H1 (cell line): ENCODE measurements around the gene ZNF367. TPM values are rescaled to one million over a fixed set of nuclear protein-coding genes. Genes with fewer than 3 reads are reported as not detected.

Experiments
- CTCF ChIA-PET: fragments of 300-600 bp; sonication (Branson Sonifier 250); formaldehyde crosslinking; loops from one replicate; lab custom pipeline; 2021; ENCODE audit not compliant: partially characterized antibody; lab: Charles Lee
- POLR2A ChIA-PET: fragments of 300-600 bp; sonication (Branson Sonifier 250); formaldehyde crosslinking; loops from one replicate; lab custom pipeline; 2021; ENCODE audit warnings: inconsistent platforms; ENCODE audit not compliant: partially characterized antibody; lab: Charles Lee
- DNase-seq, 2 experiments: peaks; one replicate each; pipeline versions ENCODE4 v3.0.0 to v3.0.0-alpha.2; 2010 to 2022; ENCODE audit warnings: low spot score in 2 of 2, low read depth in 1 of 2, mixed read lengths in 1 of 2
- FAIRE-seq: peaks from 2 replicates; lab custom pipeline; 2011; peaks lifted over from hg19 to GRCh38; lab: Jason Lieb, UNC
- H2AFZ ChIP-seq: 2 replicates; pipeline ENCODE4 v1.8.1; 2012; ENCODE audit warnings: low read length, inconsistent platforms
- H2AK5ac ChIP-seq: 2 replicates; pipeline ENCODE4 v1.6.1; 2013; ENCODE audit warnings: low read depth, low read length
- H2BK120ac ChIP-seq: replicated peaks from 2 replicates; pipeline ENCODE3; 2013; ENCODE audit warnings: low read depth, low read length, inconsistent platforms
- H2BK12ac ChIP-seq: 2 replicates; pipeline ENCODE4 v1.6.1; 2013; ENCODE audit warnings: low read depth, low read length
- H2BK15ac ChIP-seq: 2 replicates; pipeline ENCODE4 v1.6.1; 2013; ENCODE audit warnings: low read length
- H2BK20ac ChIP-seq: 2 replicates; pipeline ENCODE4 v1.6.1; 2013; ENCODE audit warnings: low read length
- H2BK5ac ChIP-seq: 2 replicates; pipeline ENCODE4 v1.6.1; 2013; ENCODE audit warnings: low read depth, low read length
- H3K14ac ChIP-seq: 2 replicates; pipeline ENCODE4 v1.6.1; 2013; ENCODE audit warnings: inconsistent platforms; ENCODE audit not compliant: insufficient read length
- H3K18ac ChIP-seq: 2 replicates; pipeline ENCODE4 v1.6.1; 2013; ENCODE audit warnings: low read length; ENCODE audit errors: extremely low read depth
- H3K23ac ChIP-seq: 2 replicates; pipeline ENCODE4 v1.6.1; 2013; ENCODE audit warnings: inconsistent platforms; ENCODE audit not compliant: insufficient read length
- H3K23me2 ChIP-seq: 2 replicates; pipeline ENCODE4 v1.6.1; 2013; ENCODE audit warnings: low read depth, low read length
- H3K27ac ChIP-seq: 2 replicates; pipeline ENCODE4 v1.6.1; 2011; ENCODE audit warnings: low read depth, low read length, inconsistent platforms
- H3K27me3 ChIP-seq, 4 experiments: replicated peaks in 1 of 4; 1 replicate in 1 of 4; 2 replicates in 3 of 4; pipeline versions ENCODE4 v1.6.1 to v1.8.1; 2011 to 2013; ENCODE audit warnings: low read length in 3 of 4, mild to moderate bottlenecking in 3 of 4, inconsistent platforms in 2 of 4, mixed read lengths in 2 of 4, moderate library complexity in 1 of 4; ENCODE audit not compliant: control insufficient read depth in 3 of 4, insufficient read depth in 3 of 4; ENCODE audit errors: extremely low read depth in 1 of 4
- H3K36me3 ChIP-seq, 4 experiments: 2 replicates each; pipeline versions ENCODE4 v1.6.1 to v1.8.1; 2011 to 2013; ENCODE audit warnings: mild to moderate bottlenecking in 4 of 4, low read length in 3 of 4, moderate library complexity in 2 of 4, control low read depth in 1 of 4, inconsistent platforms in 1 of 4; ENCODE audit not compliant: insufficient read depth in 4 of 4, control insufficient read depth in 2 of 4
- H3K4ac ChIP-seq: replicated peaks from 2 replicates; pipeline ENCODE3; 2013; ENCODE audit warnings: low read length, low read depth, mixed read lengths, inconsistent platforms; ENCODE audit not compliant: insufficient read length
- H3K4me1 ChIP-seq, 4 experiments: replicated peaks in 1 of 4; 1 replicate in 1 of 4; 2 replicates in 3 of 4; pipeline versions ENCODE4 v1.6.1 to v1.8.1; 2011 to 2013; ENCODE audit warnings: low read length in 3 of 4, inconsistent platforms in 2 of 4, mixed read lengths in 1 of 4; ENCODE audit not compliant: insufficient read depth in 4 of 4, control insufficient read depth in 3 of 4
- H3K4me2 ChIP-seq, 2 experiments: 2 replicates each; pipeline versions ENCODE4 v1.6.1 to v1.8.1; 2011 to 2013; ENCODE audit warnings: low read depth in 2 of 2, low read length in 2 of 2, control low read depth in 1 of 2, inconsistent platforms in 1 of 2, mild to moderate bottlenecking in 1 of 2; ENCODE audit not compliant: insufficient read depth in 1 of 2
- H3K4me3 ChIP-seq, 4 experiments: fragments of 200-600, 300-600 bp in 1 of 4; sonication (generic), shearing (Covaris generic), sonication (Bioruptor Twin) in 1 of 4; 2 replicates each; pipeline versions ENCODE4 v1.5.1 to v1.8.1; 2011 to 2016; ENCODE audit warnings: low read length in 4 of 4, low read depth in 3 of 4, control low read depth in 2 of 4, inconsistent platforms in 2 of 4, mild to moderate bottlenecking in 2 of 4, mixed read lengths in 1 of 4, moderate library complexity in 1 of 4; ENCODE audit not compliant: insufficient read depth in 2 of 4; ENCODE audit errors: extremely low read depth in 1 of 4
- H3K56ac ChIP-seq: replicated peaks from 2 replicates; pipeline ENCODE3; 2013; ENCODE audit warnings: low read depth, mild to moderate bottlenecking, mixed read lengths, low read length, inconsistent platforms; ENCODE audit not compliant: insufficient read length
- H3K79me1 ChIP-seq: 2 replicates; pipeline ENCODE4 v1.6.1; 2013; ENCODE audit warnings: low read depth, low read length, control low read depth
- H3K79me2 ChIP-seq, 2 experiments: 2 replicates each; pipeline versions ENCODE4 v1.6.1 to v1.8.1; 2012 to 2013; ENCODE audit warnings: low read length in 2 of 2, mild to moderate bottlenecking in 2 of 2, inconsistent platforms in 1 of 2; ENCODE audit not compliant: insufficient read depth in 2 of 2, control insufficient read depth in 1 of 2
- H3K9ac ChIP-seq, 4 experiments: replicated peaks in 1 of 4; 1 replicate in 1 of 4; 2 replicates in 3 of 4; pipeline versions ENCODE4 v1.6.1 to v1.8.1; 2011 to 2013; ENCODE audit warnings: low read depth in 3 of 4, low read length in 3 of 4, control low read depth in 2 of 4, mild to moderate bottlenecking in 2 of 4, moderate library complexity in 2 of 4, inconsistent platforms in 1 of 4; ENCODE audit errors: extremely low read depth in 1 of 4
- H3K9me3 ChIP-seq, 2 experiments: 2 replicates each; pipeline versions ENCODE4 v1.6.1 to v1.8.1; 2012 to 2013; ENCODE audit warnings: mild to moderate bottlenecking in 2 of 2, moderate library complexity in 2 of 2, control low read depth in 1 of 2, inconsistent platforms in 1 of 2, low read depth in 1 of 2, low read length in 1 of 2, mixed read lengths in 1 of 2; ENCODE audit not compliant: insufficient read depth in 2 of 2
- H4K20me1 ChIP-seq, 2 experiments: replicated peaks in 1 of 2; 2 replicates each; pipeline versions ENCODE3 to v1.8.1; 2011 to 2013; ENCODE audit warnings: inconsistent platforms in 2 of 2, low read length in 2 of 2, mild to moderate bottlenecking in 1 of 2; ENCODE audit not compliant: insufficient read depth in 2 of 2, control insufficient read depth in 1 of 2
- H4K5ac ChIP-seq: 2 replicates; pipeline ENCODE4 v1.6.1; 2013; ENCODE audit warnings: low read length, low read depth, mixed read lengths, inconsistent platforms; ENCODE audit not compliant: insufficient read length
- H4K8ac ChIP-seq: 2 replicates; pipeline ENCODE4 v1.8.0; 2013; ENCODE audit warnings: mild to moderate bottlenecking, moderate library complexity, low read length, inconsistent platforms; ENCODE audit not compliant: insufficient read depth; ENCODE audit errors: extremely low read depth
- H4K91ac ChIP-seq: replicated peaks from 2 replicates; pipeline ENCODE3; 2013; ENCODE audit warnings: low read length, mixed read lengths, inconsistent platforms; ENCODE audit not compliant: insufficient read length
- ASH2L ChIP-seq: fragments of 200-600, 300-600 bp; sonication (generic); IDR thresholded peaks from one replicate; pipeline ENCODE4 v1.7.1; 2017; ENCODE audit warnings: low read length
- SP4 ChIP-seq: IDR thresholded peaks from 2 replicates; pipeline ENCODE4 v1.6.1; 2012; ENCODE audit warnings: low read length, inconsistent platforms
- WGBS, 2 experiments: shearing (Covaris generic) in 1 of 2; methylation state at CpG; one replicate each; pipeline versions ENCODE4 v1.1.6 to v1.1.7; 2013 to 2015; ENCODE audit warnings: low lambda C conversion rate in 2 of 2, mixed read lengths in 2 of 2, inconsistent platforms in 1 of 2, low coverage in 1 of 2, missing lambda C conversion rate in 1 of 2; ENCODE audit not compliant: insufficient replicate concordance in 2 of 2, insufficient coverage in 1 of 2, insufficient read length in 1 of 2; ENCODE audit errors: extremely low coverage in 1 of 2, missing lambda C conversion rate in 1 of 2; 5-methylcytosine and 5-hydroxymethylcytosine counted together
- polyA plus RNA-seq, 7 experiments: library from polyadenylated mRNA; depleted of rRNA in 3 of 7; stranded (reverse) in 5 of 7; unstranded in 2 of 7; fragments of >200 nt in 5 of 7; fragments of 200-250 nt in 2 of 7; gene quantifications; 1 replicate in 5 of 7; 2 replicates in 1 of 7; 4 replicates in 1 of 7; pipeline versions ENCODE4 v1.2.1 to v1.2.3, GENCODE V29; 2011 to 2013; ENCODE audit warnings: missing spikeins in 2 of 7, mixed read lengths in 2 of 7
- total RNA-seq: library from RNA; stranded (reverse); fragmentation: NEBNext Ultra II Directional; extraction: Animal tissue kit (Norgen Biotek cat#: 25700); gene quantifications from 2 replicates; pipeline ENCODE4 v1.2.1, GENCODE V29; 2021

ZNF367 gene
- total and polyA plus RNA-seq, 2 of the 8 experiments (the other 6 are each of a cell fraction or from before 2014, with no cell fraction given), result 2.2 to 8.2 TPM

DNA sequence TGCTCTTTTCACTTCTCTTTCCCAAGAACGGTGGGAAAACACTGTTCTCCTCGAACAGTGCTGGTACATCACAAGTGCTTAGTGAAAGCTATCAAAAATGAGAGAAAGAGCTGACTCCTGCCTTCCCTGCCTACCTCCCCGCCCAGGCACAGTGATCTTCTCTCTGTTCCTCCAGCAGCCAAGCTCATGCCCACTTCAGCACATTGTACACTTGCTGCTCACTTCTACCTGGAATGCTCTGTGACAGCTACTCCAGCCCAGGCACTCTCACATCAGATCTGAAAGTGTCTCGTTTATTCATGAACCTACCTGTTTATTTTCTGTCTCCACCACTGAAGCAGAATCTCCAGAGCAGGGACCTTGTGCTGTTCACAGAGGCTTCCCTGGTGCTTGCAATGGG is 36.5 kb downstream of the ZNF367 start:
- Histone ChIP-seq H2BK15ac (no peak overlapping the region), H3K56ac (no peak overlapping the region), H2BK5ac (no peak overlapping the region), H3K4ac (no peak overlapping the region), H3K9me3 (no peaks in the 10 kb centered on the region), H2AFZ (no peak overlapping the region), H4K91ac (no peak overlapping the region), H4K5ac (no peak overlapping the region), H3K4me3 (no peak overlapping the region), H4K8ac (no peak overlapping the region), H3K36me3 (peaks cover 0 to 10% (median under 1%) of the 10 kb centered on the region in 4 experiments; a peak in 2 of 8 replicates), H2BK20ac (no peak overlapping the region), H3K9ac (no peak overlapping the region), H3K4me2 (no peak overlapping the region), H3K14ac (no peak overlapping the region), H3K23ac (no peak overlapping the region), H3K4me1 (peaks cover 1 to 9% (median 3%) of the 10 kb centered on the region in 4 experiments; a peak in 4 of 7 replicates), H3K79me1 (peaks cover 3% of the 10 kb centered on the region), H2BK12ac (no peak overlapping the region), H3K18ac (no peak overlapping the region), H3K79me2 (no peaks in the 10 kb centered on the region), H2BK120ac (no peak overlapping the region), H3K27me3 (no peaks in the 10 kb centered on the region), H3K23me2 (peaks cover 4% of the 10 kb centered on the region; the same call in 1 of the 2 replicates), H2AK5ac (no peak overlapping the region), H4K20me1 (no peaks in the 10 kb centered on the region), H3K27ac (no peak overlapping the region)
- WGBS, 2 experiments, result 80% methylated on average over 4 of the region's 4 CpGs; no CpG with 5 or more reads in 1 of the 2 experiments
- FAIRE-seq (no peak), DNase-seq (no peak)
- ChIA-PET POLR2A (interaction anchor here (0.7 to 0.8 kb wide), 2 partner anchors 25 to 692 kb away, joined by 3 read pairs; no protein-coding TSS in a partner anchor), CTCF (interaction anchor here (0.7 to 2.2 kb wide), 4 partner anchors 9 to 379 kb away, joined by 3 to 7 read pairs (median 4); no protein-coding TSS in a partner anchor)
- no peak for TF ChIP-seq SP4
- TF ChIP-seq ASH2L, result no peak
